ENCODE results near the gene OR2AP1.
"Not testable (repeated sequence)": the region's sequence is repeated elsewhere in the genome, so short reads cannot be mapped to it uniquely, and the experiment has no call there.

Gene OR2AP1

DNA sequence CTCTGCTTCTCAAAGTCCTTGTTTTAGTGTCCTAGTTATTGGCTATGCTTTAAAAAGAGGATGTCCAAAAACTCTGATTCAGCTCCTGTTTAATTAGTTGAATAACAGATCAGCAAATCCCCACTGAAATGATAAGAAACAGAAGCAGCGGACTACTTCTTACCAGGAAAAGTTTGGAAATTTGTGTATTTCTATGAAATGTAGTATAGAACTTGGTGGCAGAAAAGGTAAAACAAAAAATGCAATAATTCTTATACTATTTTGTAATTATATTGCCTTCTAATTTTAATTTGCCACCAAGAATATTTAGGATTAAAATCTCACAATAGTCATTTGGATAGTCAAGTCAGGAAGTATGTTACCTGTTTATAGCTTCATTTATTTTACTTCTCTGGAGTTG is at the start of gene OR2AP1:
Gene OR2AP1, plus strand, starts transcription at position 301 of the 400 bp plus-strand sequence. CDS start 1,947 bp downstream, outside the sequence.
- in situ Hi-C loops (cut with HindIII; ENCODE audit: low sequenced_read_pairs) = no loop called here

- in situ Hi-C loops (cut with HindIII; ENCODE audit: low sequenced_read_pairs) = not testable (repeated sequence)
Observed at GRCh38 chr12:55548235-55548634, 24.0 kb upstream of the OR2AP1 start.

DNA sequence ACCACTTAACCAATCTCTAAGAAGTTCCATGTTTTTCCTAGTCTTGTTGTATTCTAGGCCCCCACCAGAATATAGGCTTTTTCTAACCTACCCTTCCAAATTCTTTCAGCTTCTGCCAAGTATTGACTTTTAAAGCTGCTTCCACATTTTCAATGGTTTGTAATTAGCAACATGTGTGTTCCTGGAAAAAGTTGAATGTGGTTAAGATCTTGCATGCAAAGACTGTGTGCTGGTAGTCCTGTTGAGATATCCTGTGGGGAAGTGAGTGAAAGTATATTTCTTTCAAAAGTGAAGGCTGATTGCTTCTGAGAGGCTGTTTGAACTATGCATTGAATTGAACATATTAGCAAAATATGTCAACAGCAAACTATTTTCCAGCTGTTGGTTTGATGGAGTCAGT is 23.5 kb upstream of the OR2AP1 start:
- in situ Hi-C loops (cut with HindIII; ENCODE audit: low sequenced_read_pairs) = no loop called here

- in situ Hi-C loops (cut with HindIII; ENCODE audit: low sequenced_read_pairs) = no loop called here
Observed at GRCh38 chr12:55549302-55549701, 23.0 kb upstream of the OR2AP1 start, which contains the start of gene OR6C4. OR6C4 (plus strand) TSS chr12:55549602; CDS start chr12:55551227, 1,625 bp downstream.

DNA sequence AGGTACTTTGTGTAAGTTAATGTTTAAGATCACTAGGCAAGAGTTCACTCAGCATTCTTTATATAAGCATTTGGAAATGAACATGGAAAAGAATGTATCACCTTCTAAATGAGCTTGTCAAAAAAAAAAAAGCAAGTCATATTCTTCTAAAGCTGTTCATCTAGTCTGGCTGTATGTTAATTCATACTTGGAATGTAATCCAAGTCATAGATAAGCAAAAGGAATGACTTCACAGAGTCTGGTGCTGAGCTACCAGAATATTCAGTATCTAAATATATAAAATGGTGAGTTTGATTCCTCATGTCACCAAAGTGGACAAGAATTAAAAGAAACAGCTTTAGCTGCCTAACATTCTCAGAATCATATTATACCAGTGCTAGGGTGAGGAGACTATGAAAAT is 18.0 kb upstream of the OR2AP1 start:
- in situ Hi-C loops (cut with HindIII; ENCODE audit: low sequenced_read_pairs) = no loop called here

DNA sequence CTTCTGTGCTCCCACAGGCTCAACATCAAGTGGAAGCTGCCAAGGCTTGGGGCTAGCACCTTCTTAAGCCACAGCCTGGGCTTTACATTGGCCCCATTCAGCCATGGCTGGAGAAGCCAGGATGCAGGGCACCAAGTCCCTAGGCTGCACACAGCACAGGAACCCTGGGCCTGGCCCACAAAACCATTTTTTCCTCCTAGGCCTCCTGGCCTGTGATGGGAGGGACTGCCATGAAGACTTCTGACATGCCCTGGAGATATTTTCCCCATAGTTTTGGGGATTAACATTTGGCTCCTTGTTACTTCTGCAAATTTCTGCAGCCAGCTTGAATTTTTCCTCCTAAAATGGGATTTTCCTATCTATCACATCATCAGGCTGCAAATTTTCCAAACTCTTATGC is 2.2 kb upstream of the OR2AP1 start:
- in situ Hi-C loops (cut with HindIII; ENCODE audit: low sequenced_read_pairs) = not testable (repeated sequence)

DNA sequence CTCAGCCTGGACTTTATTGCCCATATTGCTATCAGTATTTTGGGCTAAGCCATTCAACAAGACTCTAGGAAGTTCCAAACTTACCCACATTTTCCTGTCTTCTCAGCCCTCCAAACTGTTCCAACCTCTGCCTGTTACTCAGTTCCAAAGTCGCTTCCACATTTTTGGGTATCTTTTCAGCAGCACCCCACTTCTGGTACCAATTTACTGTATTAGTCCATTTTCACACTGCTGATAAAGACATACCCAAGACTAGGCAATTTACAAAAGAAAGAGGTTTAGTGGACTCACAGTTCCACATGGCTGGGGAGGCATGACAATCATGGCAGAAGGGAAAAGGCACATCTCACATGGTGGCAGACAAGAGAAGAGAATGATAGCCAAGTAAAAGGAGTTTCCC is 1.6 kb upstream of the OR2AP1 start:
- in situ Hi-C loops (cut with HindIII; ENCODE audit: low sequenced_read_pairs) = not testable (repeated sequence)

DNA sequence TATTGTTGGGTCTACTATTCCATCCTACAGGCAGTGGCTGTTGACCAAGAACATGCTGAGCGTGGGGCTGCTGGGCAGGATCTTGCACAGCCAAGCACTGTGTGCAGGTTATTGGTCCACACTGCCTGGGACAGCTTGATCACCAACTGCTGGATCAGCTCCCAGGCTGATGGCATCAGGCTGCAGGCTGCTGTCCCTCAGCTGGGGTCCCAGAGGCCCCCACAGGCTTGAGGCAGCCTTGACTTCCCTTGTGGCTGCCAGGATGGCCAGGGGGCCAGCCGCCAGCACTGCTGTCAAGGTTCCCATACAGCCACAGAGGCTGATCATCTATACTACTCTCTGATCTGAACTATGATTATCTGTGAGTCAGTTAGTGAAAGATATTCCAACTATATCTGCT is 9.8 kb downstream of the OR2AP1 start:
- in situ Hi-C loops (cut with HindIII; ENCODE audit: low sequenced_read_pairs) = no loop called here

DNA sequence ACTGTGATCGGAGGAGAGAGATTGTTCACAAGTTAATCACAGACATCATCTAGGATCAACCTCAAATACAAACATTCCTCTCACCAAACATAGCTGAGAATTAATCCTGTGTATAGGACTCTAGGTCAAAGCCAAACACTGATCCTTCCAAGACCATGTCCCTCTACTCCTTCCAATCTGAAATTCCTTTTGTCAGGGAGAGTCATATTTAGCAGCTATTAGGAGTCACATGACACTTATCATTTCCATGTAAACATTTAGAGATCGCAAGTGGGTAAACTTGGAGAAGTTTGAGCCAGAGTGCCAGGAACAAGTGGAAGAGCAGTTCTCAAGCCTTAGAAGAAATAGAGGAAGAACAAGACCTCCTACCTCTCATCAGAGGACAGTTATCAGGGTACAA is 13.5 kb downstream of the OR2AP1 start:
- in situ Hi-C loops (cut with HindIII; ENCODE audit: low sequenced_read_pairs) = no loop called here

DNA sequence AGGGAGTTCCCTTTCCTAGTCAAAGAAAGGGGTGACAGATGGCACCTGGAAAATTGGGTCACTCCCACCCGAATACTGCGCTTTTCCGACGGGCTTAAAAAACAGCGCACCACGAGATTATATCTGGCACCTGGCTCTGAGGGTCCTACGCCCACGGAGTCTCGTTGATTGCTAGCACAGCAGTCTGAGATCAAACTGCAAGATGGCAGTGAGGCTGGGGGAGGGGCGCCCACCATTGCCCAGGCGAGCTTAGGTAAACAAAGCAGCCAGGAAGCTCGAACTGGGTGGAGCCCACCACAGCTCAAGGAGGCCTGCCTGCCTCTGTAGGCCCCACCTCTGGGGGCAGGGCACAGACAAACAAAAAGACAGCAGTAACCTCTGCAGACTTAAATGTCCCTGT is 17.9 kb downstream of the OR2AP1 start:
- in situ Hi-C loops (cut with HindIII; ENCODE audit: low sequenced_read_pairs) = not testable (repeated sequence)

DNA sequence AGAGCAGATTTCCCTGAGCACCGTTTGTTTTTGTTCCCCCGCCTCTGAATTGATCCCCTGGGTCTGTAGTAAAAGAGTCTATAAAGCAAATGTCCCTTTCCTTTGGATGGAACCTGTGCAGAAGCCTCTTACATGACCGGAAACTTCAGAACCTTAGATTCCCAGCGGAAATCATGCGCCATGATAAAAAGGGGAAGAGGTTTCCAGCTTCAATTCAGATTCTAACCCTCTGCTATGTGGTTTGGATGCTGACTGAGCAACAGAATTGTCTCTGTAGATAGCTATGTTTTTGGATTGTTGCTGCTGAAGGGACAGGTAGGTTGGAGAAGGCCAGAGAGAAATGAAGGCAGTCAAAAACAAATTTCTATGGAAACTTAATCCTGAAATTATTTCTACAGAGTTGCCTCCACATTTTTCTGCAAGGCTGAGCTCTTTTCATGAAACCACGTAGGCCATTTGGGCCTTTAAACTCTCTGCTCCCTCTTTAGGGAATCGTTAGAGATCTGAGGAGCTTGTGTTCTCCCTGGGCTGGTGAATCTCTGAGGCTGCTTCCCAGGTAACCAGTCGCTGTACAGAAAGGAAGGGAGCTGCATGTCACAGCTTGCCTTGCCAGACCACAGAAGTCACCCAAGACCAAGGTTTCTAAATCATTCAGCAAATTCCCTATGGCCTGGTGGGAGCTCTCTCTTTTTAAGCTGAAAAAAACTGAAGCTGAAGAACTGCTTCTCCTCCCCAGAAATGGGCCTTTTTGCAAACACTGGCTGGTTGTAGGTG is 35.7 kb downstream of the OR2AP1 start:
- in situ Hi-C loops (cut with HindIII; ENCODE audit: low sequenced_read_pairs) = no loop called here

DNA sequence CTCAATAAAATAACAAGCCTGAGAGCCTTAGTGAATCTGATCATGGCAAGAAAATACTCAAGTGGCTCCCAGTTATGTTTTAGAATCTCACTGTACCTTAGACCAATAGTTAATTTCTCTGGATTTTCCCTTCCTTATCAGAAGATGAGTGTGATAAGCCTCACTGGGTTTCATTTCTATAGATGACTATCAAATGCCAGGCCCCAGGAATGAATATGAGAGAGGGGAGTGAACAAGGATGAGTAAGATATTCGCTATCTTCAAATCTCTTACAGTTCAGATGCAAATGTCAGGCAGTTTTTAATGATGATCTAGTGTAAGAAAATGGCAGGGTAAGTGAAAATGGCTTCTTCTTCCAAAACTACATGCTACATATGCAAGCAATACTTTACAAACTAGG is 38.3 kb downstream of the OR2AP1 start:
- in situ Hi-C loops (cut with HindIII; ENCODE audit: low sequenced_read_pairs) = no loop called here

- in situ Hi-C loops (cut with HindIII; ENCODE audit: low sequenced_read_pairs) = no loop called here
Observed at GRCh38 chr12:55612646-55613045, 40.4 kb downstream of the OR2AP1 start.

GRCh38 chr12:55614764-55615163 is 42.5 kb downstream of the OR2AP1 start:
- in situ Hi-C loops (cut with HindIII; ENCODE audit: low sequenced_read_pairs) = no loop called here

DNA sequence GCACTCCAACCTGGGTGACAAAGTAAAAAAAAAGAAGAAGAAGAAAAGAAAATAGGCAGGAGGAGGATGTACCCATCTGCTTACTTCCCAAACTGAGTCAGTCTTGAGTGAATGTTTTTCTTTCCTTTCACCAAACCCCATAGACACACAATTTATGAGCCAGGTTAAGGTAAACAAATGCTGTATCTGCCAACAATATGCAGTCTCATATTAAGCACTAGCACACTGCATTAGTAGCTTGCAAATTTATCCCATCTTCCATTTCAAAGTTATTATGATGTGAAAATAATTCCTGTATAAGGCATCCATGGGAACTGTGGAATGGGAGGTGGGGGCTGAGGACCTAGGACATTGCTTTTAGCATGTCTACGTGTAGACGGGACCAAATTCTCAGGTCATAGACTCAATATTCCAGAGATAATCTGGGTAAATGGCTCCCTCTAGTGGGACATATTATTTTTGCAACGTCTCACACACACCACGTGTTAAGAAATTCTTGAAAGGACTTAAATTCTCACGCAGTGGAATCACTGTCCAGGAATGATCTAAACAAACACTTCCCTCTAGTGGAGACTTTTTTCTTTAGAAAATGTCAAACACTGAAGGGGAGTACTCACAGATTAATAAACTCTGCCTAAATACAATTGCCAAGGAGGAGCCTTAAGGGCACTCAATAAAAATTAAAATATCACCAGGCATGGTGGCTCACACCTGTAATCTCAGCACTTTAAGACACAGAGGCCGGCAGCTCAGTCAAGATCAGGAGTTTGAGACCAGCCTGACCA is 47.3 kb downstream of the OR2AP1 start:
- in situ Hi-C loops (cut with HindIII; ENCODE audit: low sequenced_read_pairs) = no loop called here

- in situ Hi-C loops (cut with HindIII; ENCODE audit: low sequenced_read_pairs) = no loop called here
Observed at GRCh38 chr12:55624056-55624455, 51.8 kb downstream of the OR2AP1 start.
